ENCODE measurements around the gene SLC13A3.

The SLC13A3 gene

DNA sequence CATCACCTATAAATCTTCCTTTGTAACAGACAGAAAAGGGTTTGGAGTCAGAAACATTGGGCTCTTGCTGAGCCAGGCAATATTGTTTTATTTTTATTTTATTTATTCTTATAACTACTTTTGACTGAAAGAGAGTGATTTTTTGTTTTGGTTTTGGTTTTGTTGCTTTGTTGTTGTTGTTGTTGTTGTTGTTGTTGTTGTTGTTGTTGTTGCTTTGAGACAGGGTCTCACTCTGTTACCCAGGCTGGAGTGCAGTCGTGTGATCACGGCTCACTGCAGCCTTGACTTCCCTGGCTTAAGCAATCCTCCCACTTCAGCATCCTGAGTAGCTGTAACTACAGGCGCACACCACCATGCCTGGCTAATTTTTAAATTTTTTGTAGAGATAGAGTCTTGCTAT lies 15.0 kb upstream of the SLC13A3 start:
- DNase-seq (ENCODE audit: low read depth) = no peak
- H3K4me3 ChIP-seq (ENCODE audit: low read depth, low read length) = no peak overlapping the region
- TF ChIP-seq, protein P1, sequence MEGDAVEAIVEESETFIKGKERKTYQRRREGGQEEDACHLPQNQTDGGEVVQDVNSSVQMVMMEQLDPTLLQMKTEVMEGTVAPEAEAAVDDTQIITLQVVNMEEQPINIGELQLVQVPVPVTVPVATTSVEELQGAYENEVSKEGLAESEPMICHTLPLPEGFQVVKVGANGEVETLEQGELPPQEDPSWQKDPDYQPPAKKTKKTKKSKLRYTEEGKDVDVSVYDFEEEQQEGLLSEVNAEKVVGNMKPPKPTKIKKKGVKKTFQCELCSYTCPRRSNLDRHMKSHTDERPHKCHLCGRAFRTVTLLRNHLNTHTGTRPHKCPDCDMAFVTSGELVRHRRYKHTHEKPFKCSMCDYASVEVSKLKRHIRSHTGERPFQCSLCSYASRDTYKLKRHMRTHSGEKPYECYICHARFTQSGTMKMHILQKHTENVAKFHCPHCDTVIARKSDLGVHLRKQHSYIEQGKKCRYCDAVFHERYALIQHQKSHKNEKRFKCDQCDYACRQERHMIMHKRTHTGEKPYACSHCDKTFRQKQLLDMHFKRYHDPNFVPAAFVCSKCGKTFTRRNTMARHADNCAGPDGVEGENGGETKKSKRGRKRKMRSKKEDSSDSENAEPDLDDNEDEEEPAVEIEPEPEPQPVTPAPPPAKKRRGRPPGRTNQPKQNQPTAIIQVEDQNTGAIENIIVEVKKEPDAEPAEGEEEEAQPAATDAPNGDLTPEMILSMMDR (IDR thresholded peaks at IDR 0.05; ENCODE audit: insufficient read depth, low read depth, low read length, missing control alignments) = no peak

DNA sequence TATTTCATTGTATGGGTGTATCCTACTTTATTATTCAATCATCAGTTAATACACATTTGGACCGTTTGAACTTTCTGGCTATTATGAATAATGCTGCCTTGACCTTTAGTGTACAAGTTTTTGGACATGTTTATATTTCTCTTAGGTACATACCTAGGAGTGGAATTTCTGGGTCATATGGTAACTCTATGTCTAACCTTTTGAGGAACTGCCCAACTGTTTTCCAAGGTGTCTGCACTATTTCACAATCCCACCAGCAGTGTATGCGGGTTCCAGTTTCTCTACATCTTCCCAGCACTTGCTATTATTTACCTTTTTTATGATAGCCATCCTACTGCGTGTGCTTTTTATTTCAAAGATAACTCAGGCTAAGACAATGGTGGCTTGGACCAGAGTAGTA lies 14.3 kb upstream of the SLC13A3 start:
- TF ChIP-seq, protein P1 (IDR thresholded peaks at IDR 0.05; ENCODE audit: insufficient read depth, low read depth, low read length, missing control alignments) = no peak
- DNase-seq (ENCODE audit: low read depth) = no peak

DNA sequence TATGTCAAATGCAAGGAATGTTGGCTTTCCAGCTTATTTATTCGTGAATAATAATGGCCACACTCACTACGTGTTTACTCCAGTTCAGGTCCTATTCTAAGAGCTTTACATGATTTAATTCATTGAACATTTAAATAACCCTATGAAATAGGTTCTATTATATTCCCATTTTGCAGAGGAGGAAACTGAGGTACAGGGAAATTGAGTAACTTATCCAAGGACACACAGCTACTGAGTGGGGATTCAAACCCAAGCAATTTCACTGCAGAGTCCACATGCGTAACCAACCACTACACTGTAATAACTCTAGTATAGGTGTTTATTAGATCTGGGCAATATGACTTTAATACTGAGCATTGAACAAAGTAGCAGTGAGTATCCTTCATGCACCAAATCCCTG lies 12.3 kb upstream of the SLC13A3 start:
- no peak overlapping the region for H3K4me3 ChIP-seq (ENCODE audit: low read depth, low read length)
- TF ChIP-seq, protein P1 (IDR thresholded peaks at IDR 0.05; ENCODE audit: insufficient read depth, low read depth, low read length, missing control alignments) = no peak
- no peak for DNase-seq (ENCODE audit: low read depth)

More for the DNA sequence above, 14.3 kb upstream of the SLC13A3 start:
- no peak overlapping the region for H3K4me3 ChIP-seq (ENCODE audit: low read depth, low read length)

DNA sequence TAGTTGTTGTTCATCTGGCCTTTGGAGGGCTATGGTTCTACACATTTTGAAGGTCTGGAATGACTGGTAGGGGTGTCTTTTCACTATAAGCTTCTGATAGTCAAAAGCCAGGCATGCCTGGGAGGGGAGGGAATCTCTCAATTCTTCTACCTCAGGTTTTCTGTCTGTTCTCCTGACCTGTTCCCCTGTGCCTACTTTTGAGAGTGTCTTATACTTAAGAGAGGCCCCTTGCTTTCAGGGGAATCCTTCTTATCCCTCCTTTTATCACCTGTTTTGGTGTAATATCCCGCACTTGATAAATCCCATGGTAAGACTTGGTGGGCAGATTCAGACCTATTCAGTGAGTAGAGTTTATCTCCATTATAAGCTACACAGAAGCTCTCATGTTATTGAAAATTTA lies 10.4 kb upstream of the SLC13A3 start:
- TF ChIP-seq, protein P1 (IDR thresholded peaks at IDR 0.05; ENCODE audit: insufficient read depth, low read depth, low read length, missing control alignments) = no peak
- DNase-seq (ENCODE audit: low read depth) = no peak
- no peak overlapping the region for H3K4me3 ChIP-seq (ENCODE audit: low read depth, low read length)

DNA sequence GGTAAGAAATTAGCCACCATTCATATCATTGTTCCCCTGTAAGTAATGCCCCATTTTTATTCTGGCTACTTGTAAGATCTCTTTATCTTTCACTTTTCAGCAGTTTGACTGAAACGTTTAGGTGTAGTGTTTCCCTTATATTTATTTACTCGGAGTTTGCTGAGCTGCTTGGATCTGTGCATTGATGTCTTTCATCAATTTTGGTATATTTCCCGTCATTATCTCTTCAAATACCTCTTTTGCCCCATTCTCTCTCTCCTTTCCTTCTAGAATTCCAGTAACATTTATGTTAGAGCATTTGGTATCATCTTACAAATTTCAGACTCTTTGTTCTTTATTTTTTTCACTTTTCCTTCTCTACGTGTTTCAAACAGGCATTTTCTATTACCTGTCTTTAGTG lies 9.2 kb upstream of the SLC13A3 start:
- TF ChIP-seq, protein P1 (IDR thresholded peaks at IDR 0.05; ENCODE audit: insufficient read depth, low read depth, low read length, missing control alignments) = no peak
- H3K4me3 ChIP-seq (ENCODE audit: low read depth, low read length) = no peak overlapping the region
- DNase-seq (ENCODE audit: low read depth) = no peak

DNA sequence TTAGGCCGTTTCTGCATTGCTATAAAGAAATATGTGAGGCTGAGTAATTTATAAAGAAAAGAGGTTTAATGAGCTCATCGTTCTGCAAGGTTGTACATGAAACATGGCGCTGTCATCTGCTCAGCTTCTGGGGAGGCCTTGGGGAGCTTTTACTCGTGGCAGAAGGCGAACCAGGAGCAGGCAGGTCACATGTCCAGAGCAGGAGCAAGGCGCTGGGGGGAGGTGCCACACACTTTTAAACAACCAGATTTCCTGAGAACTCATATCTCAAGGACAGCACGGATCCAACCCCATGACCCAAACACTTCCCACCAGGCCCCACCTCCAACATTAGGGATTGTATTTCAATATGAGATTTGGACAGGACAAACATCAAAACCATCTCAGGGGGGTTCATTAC lies 6.4 kb upstream of the SLC13A3 start:
- no peak overlapping the region for H3K4me3 ChIP-seq (ENCODE audit: low read depth, low read length)
- TF ChIP-seq, protein P1 (IDR thresholded peaks at IDR 0.05; ENCODE audit: insufficient read depth, low read depth, low read length, missing control alignments) = no peak

DNA sequence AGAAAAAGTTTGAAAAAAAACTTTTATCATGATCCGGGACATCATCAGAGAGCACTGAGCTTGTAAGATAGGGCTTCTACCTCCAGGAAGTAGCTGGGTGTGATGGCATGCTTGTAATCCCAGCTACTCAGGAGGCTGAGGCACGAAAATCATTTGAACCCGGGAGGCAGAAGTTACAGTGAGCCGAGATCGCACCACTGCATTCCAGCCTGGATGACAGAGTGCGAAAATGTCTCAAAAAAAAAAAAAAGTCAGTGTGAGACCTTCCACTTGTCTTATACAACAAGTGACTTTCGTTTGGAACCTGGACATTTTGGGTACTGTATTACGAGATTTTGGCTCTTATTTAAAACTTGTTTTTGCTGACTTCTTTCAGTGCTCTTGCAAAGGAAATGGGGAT lies 5.9 kb upstream of the SLC13A3 start:
- H3K4me3 ChIP-seq (ENCODE audit: low read depth, low read length) = no peak overlapping the region
- DNase-seq (ENCODE audit: low read depth) = no peak
- TF ChIP-seq, protein P1 (IDR thresholded peaks at IDR 0.05; ENCODE audit: insufficient read depth, low read depth, low read length, missing control alignments) = no peak

More for the DNA sequence above, 6.4 kb upstream of the SLC13A3 start:
- no peak for DNase-seq (ENCODE audit: low read depth)

Measured in GM12865 (cell line).